GM12892 (cell line): ENCODE data around the gene RAB6A.

Experiments
- POLR2A ChIP-seq: IDR thresholded peaks from 2 replicates; pipeline ENCODE4 v1.6.1; 2011; ENCODE audit warnings: low read depth, low read length, control low read depth
- POLR2AphosphoS5 ChIP-seq: IDR thresholded peaks from 2 replicates; pipeline ENCODE4 v1.6.1; 2011; ENCODE audit warnings: low read depth, low read length, control low read depth
- TAF1 ChIP-seq: IDR thresholded peaks from 2 replicates; pipeline ENCODE4 v1.6.1; 2011; ENCODE audit warnings: low read depth, mild to moderate bottlenecking, control low read depth, low read length, borderline replicate concordance

GRCh38 chr11:73651252-73651651, 109.6 kb downstream of the RAB6A start:
- no peak for TF ChIP-seq POLR2A
- no peak for TF ChIP-seq POLR2AphosphoS5
- no peak for TF ChIP-seq TAF1
